Activated naive CD4-positive, alpha-beta T cell treated with anti-CD3 and anti-CD28 coated beads, Interleukin-2, amount 10 ng/mL, durations not matched to agents 7 days and 5 days (primary cell): ENCODE results near the gene ADGRA1.

Source experiments
- CTCF ChIA-PET: fragments of 350-600 bp; sonication (Branson Sonifier 250); formaldehyde crosslinking; loops from one replicate; lab custom pipeline; 2021; ENCODE audit warnings: antibody characterized with exemption; lab: Charles Lee
- DNase-seq: peaks from one replicate; pipeline ENCODE4 v3.0.0-alpha.2; 2020
- H3K27ac Mint-ChIP-seq: one replicate; pipeline ENCODE4 v1.8.0; 2021; ENCODE audit warnings: mild to moderate bottlenecking, moderate library complexity, mixed read lengths
- H3K27me3 Mint-ChIP-seq: one replicate; pipeline ENCODE4 v1.8.0; 2021; ENCODE audit warnings: mild to moderate bottlenecking, mixed read lengths
- H3K36me3 Mint-ChIP-seq: one replicate; pipeline ENCODE4 v1.8.0; 2021; ENCODE audit warnings: mixed read lengths
- H3K4me1 Mint-ChIP-seq: one replicate; pipeline ENCODE4 v1.8.0; 2021; ENCODE audit warnings: mixed read lengths
- H3K4me3 Mint-ChIP-seq: one replicate; pipeline ENCODE4 v1.8.0; 2021; ENCODE audit warnings: mild to moderate bottlenecking, moderate library complexity, mixed read lengths
- H3K9me3 Mint-ChIP-seq: one replicate; pipeline ENCODE4 v1.8.0; 2021; ENCODE audit warnings: mixed read lengths

ADGRA1 gene

GRCh38 chr10:133061296-133062038 is 26.3 kb upstream of the ADGRA1 start:
- H3K4me1 Mint-ChIP-seq, result peaks cover 10% of the 10 kb centered on the region
- CTCF ChIA-PET, result no interaction called here
- DNase-seq, result no peak
- no peak overlapping the region for H3K4me3 Mint-ChIP-seq
- H3K9me3 Mint-ChIP-seq, result no peaks in the 10 kb centered on the region
- H3K36me3 Mint-ChIP-seq, result no peaks in the 10 kb centered on the region
- no peak overlapping the region for H3K27ac Mint-ChIP-seq
- H3K27me3 Mint-ChIP-seq, result no peaks in the 10 kb centered on the region

DNA sequence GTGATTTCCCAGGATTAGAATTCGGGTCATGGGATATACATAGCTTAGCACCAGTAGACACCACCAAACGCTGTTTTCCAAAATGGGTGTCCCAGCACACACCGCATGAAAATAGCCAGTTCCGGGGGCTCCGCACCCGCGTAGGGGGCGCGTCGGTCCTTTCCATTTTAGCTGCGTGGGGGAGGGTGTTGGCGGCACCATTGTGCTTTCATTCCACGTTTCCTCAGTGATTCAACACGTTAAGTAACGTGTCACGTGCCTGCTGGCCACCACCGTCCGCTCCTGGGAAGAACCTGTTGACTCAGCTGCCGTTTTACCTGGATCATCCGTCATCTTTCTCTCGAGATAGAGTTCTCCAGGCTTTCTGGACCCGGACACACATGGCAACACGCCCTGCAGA is 25.6 kb upstream of the ADGRA1 start:
- CTCF ChIA-PET, result no interaction called here
- H3K4me3 Mint-ChIP-seq, result no peak overlapping the region
- no peaks in the 10 kb centered on the region for H3K9me3 Mint-ChIP-seq
- H3K27ac Mint-ChIP-seq, result no peak overlapping the region
- H3K4me1 Mint-ChIP-seq, result peaks cover 10% of the 10 kb centered on the region
- no peaks in the 10 kb centered on the region for H3K27me3 Mint-ChIP-seq
- DNase-seq, result no peak
- no peaks in the 10 kb centered on the region for H3K36me3 Mint-ChIP-seq

GRCh38 chr10:133062635-133063034 is 25.1 kb upstream of the ADGRA1 start:
- no peak overlapping the region for H3K27ac Mint-ChIP-seq
- no peaks in the 10 kb centered on the region for H3K27me3 Mint-ChIP-seq
- CTCF ChIA-PET, result no interaction called here
- no peak overlapping the region for H3K4me3 Mint-ChIP-seq
- no peaks in the 10 kb centered on the region for H3K36me3 Mint-ChIP-seq
- DNase-seq, result no peak
- H3K9me3 Mint-ChIP-seq, result no peaks in the 10 kb centered on the region
- H3K4me1 Mint-ChIP-seq, result peaks cover 10% of the 10 kb centered on the region

DNA sequence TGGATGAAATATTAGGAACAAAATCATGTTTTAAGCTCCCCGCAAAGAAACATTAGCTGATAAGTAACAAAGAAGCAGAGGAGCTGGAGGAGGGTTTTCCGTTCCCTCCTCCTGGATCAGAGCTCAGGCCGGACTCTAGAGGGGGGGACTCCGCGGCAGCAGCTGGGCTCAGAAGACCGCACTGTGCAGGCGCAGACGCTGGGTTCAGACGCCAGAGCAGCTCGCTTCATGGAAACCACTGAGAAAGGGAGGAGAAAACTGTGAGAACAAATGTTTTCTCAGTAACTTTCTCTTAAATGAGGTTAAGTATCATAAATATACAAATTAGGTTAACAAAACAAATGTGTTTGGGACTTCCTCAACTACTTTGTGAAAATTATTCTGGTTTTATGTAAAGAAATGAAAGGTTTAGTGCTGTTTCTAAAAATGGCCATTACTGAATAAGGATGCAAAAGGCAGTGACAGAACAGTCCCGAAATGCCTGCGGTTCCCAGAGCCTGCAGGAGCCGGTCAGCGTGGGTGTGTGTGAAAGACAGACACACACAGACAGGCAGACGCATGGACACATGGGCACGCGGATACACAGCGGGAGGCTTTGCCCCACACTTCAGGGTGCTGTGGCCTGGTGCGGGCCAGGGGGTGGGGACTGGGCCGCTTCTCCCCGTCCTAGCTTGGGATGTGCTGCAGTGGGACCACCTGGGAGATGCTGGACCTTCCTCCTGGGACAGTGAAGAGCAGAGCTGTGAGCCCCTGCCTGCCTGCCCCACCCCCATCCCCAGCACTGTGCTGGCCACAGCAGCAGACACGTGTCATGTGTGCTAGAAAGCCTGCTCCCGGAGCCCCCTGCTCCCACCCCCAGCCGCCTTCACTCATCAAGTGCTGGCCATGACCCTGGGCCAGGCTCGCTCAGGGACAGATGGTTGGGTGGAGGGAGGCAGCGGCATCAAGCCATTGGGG is 20.3 kb upstream of the ADGRA1 start:
- Mint-ChIP-seq H3K27ac (no peak overlapping the region), H3K9me3 (no peaks in the 10 kb centered on the region), H3K4me1 (no peaks in the 10 kb centered on the region), H3K27me3 (no peaks in the 10 kb centered on the region), H3K36me3 (no peaks in the 10 kb centered on the region), H3K4me3 (no peak overlapping the region)
- CTCF ChIA-PET, result no interaction called here
- DNase-seq, result no peak

DNA sequence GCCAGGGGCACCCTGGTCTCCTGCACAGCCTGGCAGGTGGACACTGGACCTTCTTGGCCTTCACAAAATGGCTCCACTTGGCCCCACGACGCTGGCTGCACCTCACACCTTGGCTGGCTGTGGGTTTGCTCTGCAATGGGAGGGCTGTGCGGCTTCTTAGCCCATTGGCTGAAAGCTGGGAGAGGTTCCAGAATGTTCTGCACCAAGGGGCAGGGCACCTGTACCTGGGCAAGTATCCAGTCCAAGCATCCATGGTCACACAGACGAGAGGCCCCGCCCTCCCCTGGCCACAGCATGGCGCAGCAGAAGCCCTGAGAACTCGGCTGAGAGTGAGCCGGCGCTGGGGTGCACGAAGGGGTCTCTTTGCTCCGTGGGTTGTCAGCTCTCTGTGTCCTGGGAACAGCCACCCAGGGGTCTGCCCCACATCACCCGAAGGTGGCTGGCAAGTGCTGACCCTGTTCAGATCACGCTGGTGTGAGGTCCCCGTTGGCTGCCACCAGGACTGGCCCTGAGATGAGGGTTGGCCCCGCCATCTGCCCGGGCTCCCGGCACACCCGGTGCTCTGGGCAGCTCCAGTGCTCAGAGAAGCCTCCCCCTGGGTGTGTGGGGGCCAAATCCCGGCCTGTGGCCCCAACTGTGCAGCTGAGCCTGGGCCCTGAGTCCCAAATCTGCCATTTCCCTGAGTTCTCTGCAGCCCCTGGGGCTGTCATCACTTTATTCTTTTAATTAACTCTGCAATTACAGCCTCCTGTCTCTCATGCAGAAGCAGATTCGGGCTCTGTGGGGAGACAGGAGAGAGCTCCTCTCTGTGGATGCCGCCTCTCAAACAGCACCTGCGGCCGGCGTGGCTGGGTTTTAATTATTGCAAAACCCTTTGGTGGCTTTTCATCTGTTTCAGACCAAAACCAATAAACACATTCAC is 19.4 kb upstream of the ADGRA1 start:
- no peak overlapping the region for H3K4me3 Mint-ChIP-seq
- no peaks in the 10 kb centered on the region for H3K9me3 Mint-ChIP-seq
- CTCF ChIA-PET, result no interaction called here
- DNase-seq, result no peak
- H3K36me3 Mint-ChIP-seq, result no peaks in the 10 kb centered on the region
- no peaks in the 10 kb centered on the region for H3K27me3 Mint-ChIP-seq
- H3K4me1 Mint-ChIP-seq, result no peaks in the 10 kb centered on the region
- H3K27ac Mint-ChIP-seq, result no peak overlapping the region

- CTCF ChIA-PET, result no interaction called here
- Mint-ChIP-seq H3K4me3 (no peak overlapping the region), H3K4me1 (no peaks in the 10 kb centered on the region), H3K36me3 (no peaks in the 10 kb centered on the region), H3K27ac (no peak overlapping the region), H3K27me3 (no peaks in the 10 kb centered on the region), H3K9me3 (no peaks in the 10 kb centered on the region)
- no peak for DNase-seq
These were observed 18.6 kb upstream of the ADGRA1 start for GRCh38 chr10:133069033-133069525.

DNA sequence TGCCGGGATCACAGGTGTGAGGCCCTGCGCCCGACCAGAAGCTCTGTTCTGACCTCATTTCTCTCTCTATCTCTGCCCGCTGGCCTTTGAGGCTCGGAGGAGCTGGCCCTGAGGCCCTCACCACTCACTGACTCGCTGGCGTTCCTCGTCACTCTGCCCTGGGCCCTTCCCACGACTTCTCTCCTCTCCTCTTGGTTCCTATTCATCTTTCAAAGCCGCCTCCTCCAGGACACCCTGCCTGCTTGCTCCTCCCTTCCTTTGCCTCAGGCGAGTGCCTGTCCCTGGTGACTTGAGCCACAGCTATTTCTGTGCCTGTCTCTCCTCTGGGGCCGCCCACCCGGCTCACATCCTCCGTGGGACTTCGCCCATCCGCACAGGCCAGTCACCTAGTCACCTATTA is 17.3 kb upstream of the ADGRA1 start:
- DNase-seq, result no peak
- H3K4me3 Mint-ChIP-seq, result no peak overlapping the region
- H3K27ac Mint-ChIP-seq, result no peak overlapping the region
- no peaks in the 10 kb centered on the region for H3K9me3 Mint-ChIP-seq
- CTCF ChIA-PET, result no interaction called here
- no peaks in the 10 kb centered on the region for H3K36me3 Mint-ChIP-seq
- no peaks in the 10 kb centered on the region for H3K27me3 Mint-ChIP-seq
- H3K4me1 Mint-ChIP-seq, result no peaks in the 10 kb centered on the region

GRCh38 chr10:133070810-133071209 is 16.9 kb upstream of the ADGRA1 start:
- no peaks in the 10 kb centered on the region for H3K36me3 Mint-ChIP-seq
- CTCF ChIA-PET, result no interaction called here
- no peaks in the 10 kb centered on the region for H3K27me3 Mint-ChIP-seq

GRCh38 chr10:133071733-133072132 is 16.0 kb upstream of the ADGRA1 start:
- no peaks in the 10 kb centered on the region for H3K27me3 Mint-ChIP-seq
- CTCF ChIA-PET, result no interaction called here
- H3K9me3 Mint-ChIP-seq, result no peaks in the 10 kb centered on the region
- no peaks in the 10 kb centered on the region for H3K36me3 Mint-ChIP-seq
- no peak for DNase-seq
- H3K4me3 Mint-ChIP-seq, result no peak overlapping the region
- no peak overlapping the region for H3K27ac Mint-ChIP-seq
- H3K4me1 Mint-ChIP-seq, result no peaks in the 10 kb centered on the region

More at GRCh38 chr10:133070810-133071209, 16.9 kb upstream of the ADGRA1 start:
- Mint-ChIP-seq H3K4me3 (no peak overlapping the region), H3K4me1 (no peaks in the 10 kb centered on the region), H3K9me3 (no peaks in the 10 kb centered on the region), H3K27ac (no peak overlapping the region)
- no peak for DNase-seq

GRCh38 chr10:133072196-133072595 is 15.5 kb upstream of the ADGRA1 start:
- Mint-ChIP-seq H3K4me1 (no peaks in the 10 kb centered on the region), H3K36me3 (no peaks in the 10 kb centered on the region), H3K4me3 (no peak overlapping the region), H3K9me3 (no peaks in the 10 kb centered on the region), H3K27me3 (no peaks in the 10 kb centered on the region), H3K27ac (no peak overlapping the region)
- CTCF ChIA-PET, result no interaction called here
- DNase-seq, result no peak

GRCh38 chr10:133072720-133073390 is 14.9 kb upstream of the ADGRA1 start:
- CTCF ChIA-PET, result no interaction called here
- Mint-ChIP-seq H3K9me3 (no peaks in the 10 kb centered on the region), H3K27me3 (no peaks in the 10 kb centered on the region), H3K27ac (no peak overlapping the region), H3K4me3 (no peak overlapping the region), H3K36me3 (no peaks in the 10 kb centered on the region), H3K4me1 (no peaks in the 10 kb centered on the region)
- no peak for DNase-seq

- H3K9me3 Mint-ChIP-seq, result no peaks in the 10 kb centered on the region
- H3K27me3 Mint-ChIP-seq, result no peaks in the 10 kb centered on the region
- CTCF ChIA-PET, result no interaction called here
- H3K36me3 Mint-ChIP-seq, result no peaks in the 10 kb centered on the region
- no peak for DNase-seq
- H3K4me3 Mint-ChIP-seq, result no peak overlapping the region
- no peak overlapping the region for H3K27ac Mint-ChIP-seq
- no peaks in the 10 kb centered on the region for H3K4me1 Mint-ChIP-seq
These were observed 12.2 kb upstream of the ADGRA1 start for GRCh38 chr10:133075346-133076137.
